ENCODE results near the gene PRKAG2. TPM values are rescaled to one million over a fixed set of nuclear protein-coding genes. Genes with fewer than 3 reads are reported as not detected.

The PRKAG2 gene
- total RNA-seq, 1 donor from 2014 or later = 25.4 TPM

DNA sequence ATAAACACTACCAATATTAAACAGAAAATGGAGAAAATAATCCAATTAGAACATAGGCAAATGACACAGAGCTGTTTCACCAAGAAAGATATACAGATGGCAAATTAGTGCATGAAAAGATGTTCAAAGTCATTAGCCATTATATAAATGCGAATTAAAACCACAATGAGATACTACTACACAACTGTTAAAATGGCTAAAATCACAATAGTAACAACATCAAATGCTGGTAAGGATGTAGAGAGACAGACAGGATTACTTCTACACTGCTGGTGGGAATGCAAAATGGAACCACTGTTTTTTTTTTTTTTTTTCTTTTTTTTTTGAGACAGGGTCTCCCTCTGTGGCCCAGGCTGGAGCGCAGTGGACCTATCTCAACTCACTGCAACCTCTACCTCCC is 242.3 kb downstream of the PRKAG2 start:
- DNase-seq (ENCODE audit: extremely low read depth, low read depth, low spot score) = no peak

DNA sequence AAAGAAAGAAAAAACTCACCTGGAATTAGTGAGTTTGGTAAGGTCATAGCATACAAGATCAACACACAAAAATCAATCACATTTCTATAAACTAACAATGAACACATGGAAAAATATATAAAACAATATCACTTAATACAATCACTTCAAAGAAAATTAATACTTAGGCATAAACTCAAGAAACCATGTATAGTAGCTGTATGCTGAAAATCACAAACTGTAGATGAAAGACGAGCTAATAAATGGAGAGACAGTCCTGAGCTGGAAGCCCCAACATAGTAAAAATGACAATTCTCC is 243.5 kb downstream of the PRKAG2 start:
- no peak for DNase-seq (ENCODE audit: extremely low read depth, low read depth, low spot score)

DNA sequence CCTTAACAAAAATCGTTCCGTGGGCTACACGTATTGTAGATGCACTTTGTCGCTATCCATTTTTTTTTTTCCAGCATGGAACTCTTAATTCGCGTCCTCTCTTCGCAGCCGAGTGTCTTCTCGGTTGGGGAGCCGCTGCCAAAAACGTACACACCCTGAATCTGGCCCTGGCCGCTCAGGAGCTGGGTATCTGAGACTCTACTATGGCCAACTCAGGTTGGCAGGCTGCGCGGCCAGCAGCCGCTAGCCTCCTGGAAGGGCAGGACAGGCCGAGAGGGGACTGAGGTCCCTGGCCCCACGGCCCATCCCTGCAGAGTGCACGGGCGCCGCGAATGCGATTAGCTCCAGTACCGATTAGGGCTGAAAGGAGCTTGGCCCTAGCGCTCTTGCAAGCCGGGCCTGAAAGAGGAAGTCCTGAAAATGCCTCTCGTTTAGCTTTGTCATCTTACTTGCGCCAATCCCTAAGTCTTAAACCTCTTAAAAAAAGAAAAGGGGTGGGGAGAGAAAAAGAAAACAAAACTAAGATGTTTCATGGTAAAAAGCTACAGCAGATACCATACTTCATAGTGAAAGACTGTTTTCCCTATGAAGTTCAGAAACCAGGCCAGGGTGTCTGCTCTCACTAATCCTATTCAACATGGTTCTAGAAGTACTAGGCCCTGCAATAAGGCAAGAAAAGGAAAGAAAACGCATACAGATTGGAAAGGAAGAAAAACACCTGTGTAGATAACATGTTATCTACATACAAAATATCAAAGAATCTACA is 244.0 kb downstream of the PRKAG2 start:
- no peak for DNase-seq (ENCODE audit: extremely low read depth, low read depth, low spot score)

DNA sequence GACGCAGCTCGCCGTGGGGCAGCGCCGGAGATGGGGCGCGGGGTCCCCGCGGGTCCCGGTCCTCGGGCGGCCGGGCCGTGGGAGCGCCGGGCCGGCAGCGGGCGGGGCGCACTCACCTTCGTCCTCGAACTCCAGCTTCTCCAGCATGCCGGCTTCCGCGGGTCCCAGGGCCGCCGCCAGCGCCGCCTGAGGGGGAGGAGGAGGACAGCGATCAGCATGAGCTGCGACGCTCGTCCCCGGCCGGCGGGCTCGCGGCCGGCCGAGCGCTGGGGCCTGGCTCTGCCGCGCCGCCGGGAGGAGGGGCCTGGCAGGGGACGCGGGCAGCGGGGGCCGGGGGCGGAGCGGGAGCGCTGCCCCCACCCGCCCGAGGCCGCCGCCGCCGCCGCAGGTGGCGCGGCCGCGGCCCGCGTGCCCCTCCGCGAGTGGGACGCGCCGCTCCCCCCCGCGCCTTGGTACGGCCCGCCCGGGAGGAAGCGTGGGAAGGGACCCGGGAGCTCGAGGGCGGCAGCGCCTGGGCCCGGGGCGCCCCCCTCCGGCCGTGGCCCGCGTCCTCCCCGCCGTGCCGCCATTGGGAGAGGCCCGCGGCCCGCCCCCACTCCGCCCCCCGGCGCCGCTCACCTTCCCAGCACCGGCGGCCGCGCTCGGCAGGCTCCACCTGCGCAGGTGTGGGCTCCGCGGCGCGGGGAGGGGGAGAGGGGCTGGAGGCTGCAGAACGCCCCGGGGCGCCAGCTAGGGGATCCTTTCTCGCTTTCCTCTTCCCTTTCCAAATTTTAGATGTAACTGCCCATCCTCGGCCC is 244.8 kb downstream of the PRKAG2 start:
- DNase-seq (ENCODE audit: extremely low read depth, low read depth, low spot score) = no peak

DNA sequence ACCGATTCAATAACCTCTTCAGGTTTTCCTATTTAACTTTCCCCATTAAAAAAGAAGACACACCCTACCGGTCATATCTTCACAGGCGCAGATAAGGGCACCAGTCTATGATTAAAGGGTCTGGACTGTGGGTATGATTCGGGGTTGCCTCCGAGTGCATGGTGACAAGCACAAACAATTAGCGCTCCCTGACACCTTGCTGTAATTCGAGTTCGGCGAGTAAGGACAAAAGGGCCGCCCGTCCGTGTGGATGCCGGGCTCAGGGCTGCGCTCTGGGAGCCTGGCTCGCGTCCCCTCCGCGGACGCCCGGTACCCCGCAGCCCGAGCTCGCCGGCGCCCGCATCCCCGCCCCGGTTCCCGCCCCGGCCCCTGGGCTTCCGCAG is 245.4 kb downstream of the PRKAG2 start:
- DNase-seq (ENCODE audit: extremely low read depth, low read depth, low spot score) = no peak

DNA sequence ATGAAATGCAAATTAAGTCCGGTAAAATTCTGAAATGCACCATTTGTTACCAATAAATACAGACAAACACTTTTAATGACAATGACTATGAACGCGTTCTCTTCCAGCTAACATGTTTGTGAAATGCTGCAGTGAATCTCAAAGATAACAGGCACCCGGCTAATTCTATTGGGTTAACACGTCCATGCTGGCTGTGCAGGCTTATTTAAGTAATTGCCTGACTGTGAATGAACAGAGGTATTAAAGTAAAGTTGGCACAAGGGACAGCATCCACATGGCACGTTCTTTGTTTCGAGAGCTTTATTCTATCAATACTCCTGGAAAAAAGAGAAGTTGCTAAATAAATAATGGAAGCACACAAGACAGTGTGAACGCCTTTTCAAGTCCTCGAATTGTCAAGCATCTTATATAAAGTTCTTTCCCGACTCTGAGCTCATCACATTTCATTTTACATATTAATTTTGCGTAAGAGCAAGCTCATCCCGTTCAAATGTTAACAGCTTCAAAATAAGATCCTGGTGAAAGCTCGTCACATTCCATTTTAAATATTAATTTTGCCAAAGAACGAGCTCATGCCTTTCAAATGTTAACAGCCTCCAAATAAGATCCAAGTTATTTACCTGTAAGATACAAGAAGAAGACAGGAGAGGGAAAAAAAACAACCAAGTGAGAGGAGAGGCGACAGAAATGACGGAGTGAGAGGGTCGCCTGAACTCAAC is 245.9 kb downstream of the PRKAG2 start:
- no peak for DNase-seq (ENCODE audit: extremely low read depth, low read depth, low spot score)

DNA sequence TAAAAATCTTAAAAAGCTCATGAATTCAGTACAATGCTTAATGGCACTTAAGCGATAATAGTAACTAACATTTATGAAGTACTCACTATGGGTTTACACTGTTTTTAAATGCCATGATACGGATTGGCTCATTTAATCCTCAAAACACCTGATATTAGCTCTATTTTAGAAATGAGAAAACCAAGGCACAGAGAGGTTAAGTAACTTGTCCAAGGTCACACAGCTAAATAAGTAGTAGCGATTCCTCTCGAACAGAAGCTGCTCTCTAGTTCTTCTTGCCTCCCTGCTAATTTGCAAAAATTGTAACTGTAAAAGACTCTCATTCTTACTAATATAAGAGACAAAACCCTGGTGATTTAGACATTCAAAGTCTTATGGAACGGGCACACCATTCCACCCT is 246.6 kb downstream of the PRKAG2 start:
- DNase-seq (ENCODE audit: extremely low read depth, low read depth, low spot score) = no peak

DNA sequence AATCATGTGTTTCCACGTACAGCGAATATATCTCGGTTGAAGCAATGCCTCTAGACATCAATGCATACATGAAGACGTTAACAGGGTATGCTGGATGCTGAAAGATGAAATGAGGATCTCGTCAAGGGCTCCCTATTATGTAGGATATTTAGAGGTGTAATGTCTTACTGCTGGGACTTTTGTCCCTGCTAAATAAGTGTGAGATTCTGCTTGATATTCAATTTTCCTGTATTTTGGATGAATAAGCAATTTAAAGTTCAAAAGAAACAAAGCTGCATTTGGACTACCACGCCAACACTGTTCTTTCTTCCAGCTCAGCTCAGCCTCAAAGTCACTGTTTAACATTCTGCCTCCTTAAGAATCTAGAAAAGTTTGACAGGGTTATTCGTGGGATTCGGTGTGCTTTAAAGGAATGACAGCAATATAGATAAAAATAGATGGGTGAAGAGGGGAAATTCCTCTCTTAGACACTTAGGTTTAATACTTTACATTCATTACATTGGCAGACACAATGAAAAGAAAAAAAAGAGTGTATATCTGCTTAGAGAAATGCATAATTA is 247.1 kb downstream of the PRKAG2 start:
- no peak for DNase-seq (ENCODE audit: extremely low read depth, low read depth, low spot score)

DNA sequence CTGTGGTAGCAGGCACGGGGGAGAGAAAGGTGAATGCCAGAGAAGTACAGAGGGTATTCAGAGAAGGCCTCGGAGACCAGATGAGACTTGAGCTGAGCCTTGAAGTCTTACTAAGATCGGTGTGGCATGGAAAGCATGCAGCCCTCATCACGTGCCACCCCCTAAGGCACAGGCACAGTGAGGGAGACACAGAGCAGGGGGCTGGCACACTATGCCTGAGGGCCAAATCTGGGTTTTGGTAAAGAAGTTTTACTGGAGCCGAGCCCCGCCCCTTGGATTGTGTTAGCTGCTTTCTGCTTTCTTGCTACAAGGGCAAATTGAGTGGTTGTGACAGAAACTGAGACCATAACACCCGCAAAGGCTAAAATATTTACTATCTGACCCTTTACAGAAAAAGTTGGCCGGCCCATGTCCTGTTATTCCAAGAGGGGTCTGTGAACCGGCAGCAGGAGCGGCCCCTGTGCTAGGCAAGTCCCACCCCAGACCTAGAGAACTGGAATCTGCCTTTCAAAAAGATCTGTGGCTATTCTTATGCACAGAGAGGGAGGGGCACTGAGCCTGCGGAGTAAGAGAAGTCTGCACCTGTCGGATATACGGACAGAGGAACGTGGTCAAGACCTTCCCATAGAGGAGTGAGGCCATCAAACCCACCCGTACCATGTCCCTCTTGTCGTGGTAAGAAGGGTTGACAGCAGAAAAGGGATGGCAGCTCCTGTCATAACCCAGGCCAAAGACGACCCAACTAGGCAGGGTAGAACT is 247.9 kb downstream of the PRKAG2 start:
- DNase-seq (ENCODE audit: extremely low read depth, low read depth, low spot score) = no peak

DNA sequence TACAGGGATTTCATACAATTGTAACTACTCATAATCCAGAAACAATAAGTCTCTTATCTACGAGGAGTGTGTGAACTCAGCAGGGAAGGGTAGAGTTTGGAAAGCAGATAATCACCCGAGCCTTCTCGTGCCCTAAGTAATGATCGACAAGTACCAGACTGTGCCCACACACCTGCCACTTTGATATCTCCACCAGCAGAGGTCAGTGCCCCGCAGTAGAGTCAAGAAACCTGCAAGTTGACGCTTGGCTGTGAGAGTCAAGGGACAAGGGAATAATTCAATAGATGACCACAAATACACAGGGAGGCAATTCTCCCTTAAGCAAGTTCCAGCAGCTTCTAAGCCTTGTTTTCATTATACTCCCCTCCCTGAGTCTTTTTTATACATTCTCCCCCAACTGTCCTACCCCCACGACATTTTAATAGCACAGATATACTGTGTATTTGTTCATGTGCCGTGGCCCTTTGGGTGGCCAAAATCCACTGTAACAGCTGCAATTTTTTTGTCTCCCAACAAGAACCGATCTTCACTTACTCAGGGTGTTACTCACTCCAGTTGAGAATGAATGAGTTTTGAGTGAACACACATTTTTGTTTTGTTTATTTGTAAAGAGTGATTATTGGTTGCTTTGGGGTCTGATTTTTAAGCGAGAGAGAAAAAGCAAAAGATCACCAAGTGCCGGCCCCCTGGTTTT is 250.3 kb downstream of the PRKAG2 start:
- DNase-seq (ENCODE audit: extremely low read depth, low read depth, low spot score) = no peak

DNA sequence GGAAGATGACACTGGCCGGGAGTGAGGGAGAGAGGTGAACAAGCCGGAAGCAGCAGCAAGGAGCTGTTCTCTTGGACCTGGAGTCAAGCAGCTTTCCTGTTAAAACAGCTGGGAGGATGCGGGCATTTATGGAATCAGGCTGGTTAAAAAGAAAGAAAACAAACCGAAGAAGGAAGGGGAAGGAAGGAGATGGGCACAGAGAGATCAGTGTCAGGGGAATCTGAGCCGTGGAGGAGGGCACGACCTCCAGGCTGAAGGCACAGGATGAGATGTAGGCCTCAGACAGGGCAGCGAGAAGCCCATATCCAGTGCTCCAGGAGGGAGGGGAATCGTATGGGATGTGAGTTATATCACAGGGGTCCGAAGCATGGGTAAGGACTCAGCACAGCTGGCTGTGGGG is 251.3 kb downstream of the PRKAG2 start:
- no peak for DNase-seq (ENCODE audit: extremely low read depth, low read depth, low spot score)

DNA sequence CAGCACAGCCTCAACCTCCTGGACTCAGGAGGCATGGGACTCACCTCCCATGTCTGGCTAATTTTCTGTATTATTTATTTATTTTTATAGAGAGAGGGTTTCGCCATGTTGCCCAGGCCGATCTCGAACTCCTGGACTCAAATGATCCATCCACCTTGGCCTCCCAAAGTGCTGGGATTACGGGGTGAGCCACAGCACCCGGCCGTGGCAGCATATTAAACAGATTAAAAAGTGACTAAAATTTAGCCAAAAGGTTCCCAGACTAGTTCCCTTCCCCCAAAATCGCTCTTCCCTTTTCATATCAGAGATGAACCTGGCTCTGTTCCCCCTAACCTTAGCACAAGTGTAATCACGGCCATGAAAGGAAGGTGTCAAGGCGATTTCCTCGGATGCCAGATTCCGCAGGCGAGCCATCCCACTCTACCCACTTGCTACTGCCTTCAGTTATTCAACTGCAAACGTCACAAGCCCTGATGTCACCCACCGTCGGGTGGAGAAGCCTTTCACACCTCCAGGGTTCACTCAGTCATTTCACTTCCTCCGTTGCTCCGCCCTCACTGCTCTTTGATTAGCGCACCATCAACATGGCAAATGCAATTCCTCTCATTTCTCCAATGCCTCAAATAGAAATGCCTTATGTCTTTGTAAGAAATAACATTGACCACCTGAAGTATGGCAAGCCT is 252.5 kb downstream of the PRKAG2 start:
- no peak for DNase-seq (ENCODE audit: extremely low read depth, low read depth, low spot score)

DNA sequence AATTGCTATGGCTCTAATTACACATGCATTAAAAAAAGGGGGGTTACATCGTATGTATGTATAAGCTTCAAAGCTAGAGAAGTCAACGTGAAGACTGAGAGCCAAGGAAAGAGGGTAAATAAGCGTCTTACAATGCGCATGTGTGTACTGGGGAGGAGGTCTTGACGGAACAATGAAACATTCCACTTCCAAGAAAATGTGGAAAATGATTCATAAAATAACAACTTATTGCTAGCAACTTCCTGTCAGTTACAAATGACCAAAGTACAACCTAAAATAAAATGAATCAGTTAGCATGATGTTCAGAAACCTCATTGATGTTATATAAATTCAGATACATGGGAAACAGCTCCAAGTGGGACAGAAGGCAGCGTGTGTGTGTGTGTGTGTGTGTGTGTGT is 253.1 kb downstream of the PRKAG2 start:
- peak; percentile 82 for DNase-seq (ENCODE audit: extremely low read depth, low read depth, low spot score)

DNA sequence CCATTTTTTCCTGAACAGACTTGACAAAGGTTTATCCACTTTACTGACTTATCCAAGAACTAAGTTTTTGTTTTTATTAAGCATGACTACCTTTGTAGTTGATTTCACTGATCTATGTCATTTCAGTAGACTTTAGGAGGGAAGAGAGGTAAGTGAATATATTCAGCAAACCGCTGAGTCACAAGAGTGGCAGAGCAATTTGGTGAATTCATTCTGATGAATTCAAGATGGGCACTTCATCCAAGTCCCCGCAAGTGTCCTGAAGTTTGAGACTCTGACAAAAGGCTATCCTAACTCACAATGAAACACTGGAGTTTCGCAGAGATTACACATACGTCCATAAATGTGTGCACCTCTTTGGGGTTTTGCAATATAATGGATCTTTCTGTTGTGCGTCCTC is 255.0 kb downstream of the PRKAG2 start:
- DNase-seq (ENCODE audit: extremely low read depth, low read depth, low spot score) = no peak

DNA sequence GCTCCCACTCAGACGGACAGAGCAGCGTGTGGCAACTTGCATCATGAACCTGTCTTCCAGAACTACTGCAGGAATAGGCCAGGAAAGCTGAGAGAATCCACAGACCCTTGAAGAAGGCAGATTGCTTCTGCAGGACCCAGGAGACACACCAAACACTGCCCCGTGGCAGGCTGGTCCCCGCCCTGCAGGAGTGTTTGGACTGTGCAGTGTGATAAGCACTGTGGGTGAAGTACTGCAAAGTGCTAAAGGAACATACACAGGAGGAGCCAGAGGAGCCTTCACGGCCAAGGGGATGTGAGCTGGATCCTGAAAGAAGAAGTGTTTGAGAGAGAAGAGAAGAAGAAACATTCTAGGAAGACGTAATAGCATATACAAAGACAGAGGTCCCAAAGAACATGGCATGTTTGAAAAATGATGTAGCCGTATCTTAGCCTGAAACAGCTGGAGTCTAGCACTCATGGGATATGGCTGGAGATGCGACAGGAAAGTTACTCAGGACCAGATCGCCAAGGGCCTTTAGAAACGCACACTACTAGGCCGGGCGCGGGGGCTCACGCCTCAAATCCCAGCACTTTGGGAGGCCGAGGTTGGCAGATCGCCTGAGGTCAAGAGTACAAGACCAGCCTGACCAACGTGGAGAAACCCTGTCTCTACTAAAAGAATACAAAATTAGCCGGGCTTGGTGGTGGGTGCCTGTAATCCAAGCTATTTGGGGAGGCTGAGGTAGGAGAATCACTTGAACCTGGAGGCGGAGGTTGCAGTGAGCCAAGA is 260.3 kb downstream of the PRKAG2 start:
- DNase-seq (ENCODE audit: extremely low read depth, low read depth, low spot score) = no peak

DNA sequence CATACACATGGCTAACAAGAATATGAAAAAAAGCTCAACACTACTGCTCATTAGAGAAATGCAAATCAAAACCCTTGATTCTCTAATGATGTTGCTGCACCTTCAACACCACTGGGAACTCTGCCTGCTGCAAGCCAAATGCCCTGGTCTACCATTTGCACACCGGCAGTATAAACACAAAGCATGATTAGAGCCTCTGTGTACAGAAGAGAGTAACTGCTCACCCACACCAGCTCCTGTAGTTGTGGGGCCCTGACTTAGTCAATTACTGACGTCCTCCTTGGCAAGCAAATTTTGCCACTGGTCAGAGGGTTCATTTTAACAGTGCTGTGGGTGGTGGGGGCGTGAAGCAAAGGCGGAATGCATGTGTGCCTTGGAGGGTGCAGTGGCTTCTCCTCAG is 261.1 kb downstream of the PRKAG2 start:
- no peak for DNase-seq (ENCODE audit: extremely low read depth, low read depth, low spot score)

DNA sequence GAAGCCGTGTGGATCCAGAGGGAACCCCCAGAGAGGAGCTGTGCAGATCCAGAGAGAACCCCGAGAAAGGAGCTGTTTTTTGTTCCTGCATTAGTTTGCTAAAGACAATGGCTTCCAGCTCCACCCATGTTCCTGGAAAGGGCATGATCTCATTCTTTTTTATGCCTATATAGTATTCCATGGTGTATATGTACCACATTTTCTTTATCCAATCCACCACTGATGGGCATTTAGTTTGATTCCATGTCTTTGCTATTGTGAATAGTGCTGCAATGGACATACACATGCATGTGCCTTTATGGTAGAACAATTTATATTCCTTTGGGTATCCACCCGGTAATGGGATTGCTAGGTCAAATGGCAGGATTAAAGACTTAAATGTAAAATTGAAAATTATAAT is 261.9 kb downstream of the PRKAG2 start:
- DNase-seq (ENCODE audit: extremely low read depth, low read depth, low spot score) = no peak

DNA sequence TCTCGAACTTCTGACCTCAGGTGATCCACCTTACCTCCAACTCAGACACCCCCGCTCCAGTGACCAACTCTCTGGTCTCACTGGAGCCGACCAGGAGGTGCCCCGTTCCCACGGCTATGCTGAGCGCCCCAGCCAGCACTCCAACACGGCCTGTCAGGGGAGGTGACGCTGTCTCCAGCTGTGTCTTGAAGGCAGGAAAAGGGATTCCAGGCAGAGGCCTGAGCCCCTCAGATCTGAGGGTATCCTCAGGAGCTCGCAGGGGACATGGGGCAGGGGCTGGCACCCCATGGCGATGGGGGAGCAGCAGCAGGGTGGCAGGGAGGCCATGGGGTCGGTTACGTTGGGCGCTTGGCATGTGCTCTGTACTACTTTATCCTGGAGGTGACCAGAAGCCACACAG is 262.9 kb downstream of the PRKAG2 start:
- no peak for DNase-seq (ENCODE audit: extremely low read depth, low read depth, low spot score)

DNA sequence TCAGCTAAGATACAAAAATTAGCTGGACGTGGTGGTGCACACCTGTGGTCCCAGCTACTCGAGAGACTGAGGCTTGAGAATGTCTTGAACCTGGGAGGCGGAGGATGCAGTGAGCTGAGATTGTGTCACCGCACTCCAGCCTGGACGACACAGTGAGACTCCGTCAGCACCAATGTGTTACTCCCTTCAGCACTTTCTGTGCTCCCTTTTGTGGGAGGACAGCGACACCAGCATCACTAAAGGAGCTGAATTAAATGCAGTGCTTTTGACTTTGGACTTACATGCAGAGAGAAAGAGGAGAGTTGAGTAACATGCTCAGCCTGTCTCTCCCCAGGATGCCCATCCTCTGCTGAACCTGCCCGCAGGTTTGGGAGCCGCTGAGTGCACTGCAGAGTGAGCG is 265.0 kb downstream of the PRKAG2 start:
- DNase-seq (ENCODE audit: extremely low read depth, low read depth, low spot score) = no peak

Measured in glomerular endothelial cell (primary cell).